Panc1 (cell line): ENCODE data around the gene OR1A2.
"Not testable (repeated sequence)": the region's sequence is repeated elsewhere in the genome, so short reads cannot be mapped to it uniquely, and the experiment has no call there.

Experiments
- POLR2AphosphoS5 ChIP-seq: IDR thresholded peaks from 2 replicates; pipeline ENCODE4 v1.6.1; 2012; ENCODE audit warnings: mild to moderate bottlenecking, low read depth, low read length, moderate library complexity
- TCF7L2 ChIP-seq: IDR thresholded peaks from 2 replicates; pipeline ENCODE4 v1.6.1; 2011; ENCODE audit warnings: mild to moderate bottlenecking, low read depth, low read length, inconsistent platforms
- TF ChIP-seq, protein P1 (sequence below): fragments of 450-650 bp; IDR thresholded peaks from 2 replicates; pipeline ENCODE4 v1.5.1; 2017; ENCODE audit warnings: mild to moderate bottlenecking

DNA sequence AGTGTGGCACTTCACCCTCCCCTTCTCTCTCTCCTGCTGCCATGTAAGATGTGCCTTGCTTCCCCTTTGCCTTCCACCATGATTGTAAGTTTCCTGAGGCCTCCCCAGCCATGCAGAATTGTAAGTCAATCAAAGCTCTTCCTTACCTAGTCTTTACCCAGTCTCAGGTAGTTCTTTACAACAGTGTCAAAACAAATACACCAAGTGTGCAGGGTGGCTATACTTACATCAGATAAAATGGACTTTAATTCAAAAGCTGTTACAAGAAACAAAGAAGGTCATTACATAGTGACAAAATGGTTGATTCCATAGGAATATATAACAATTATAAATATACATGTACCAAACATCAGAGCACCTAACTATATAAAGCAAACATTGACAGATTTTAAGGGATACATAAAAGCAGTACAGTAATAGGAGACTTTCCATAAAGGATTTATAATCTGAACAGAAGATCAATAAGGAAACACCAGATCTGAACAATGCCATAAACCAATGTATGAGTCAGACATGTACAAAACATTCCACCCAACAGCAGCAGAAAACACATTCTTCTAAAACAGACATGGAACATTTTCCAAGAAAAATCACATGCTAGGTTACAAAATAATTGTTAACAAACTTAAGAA is 27.5 kb downstream of the OR1A2 start:
- TF ChIP-seq, protein P1, sequence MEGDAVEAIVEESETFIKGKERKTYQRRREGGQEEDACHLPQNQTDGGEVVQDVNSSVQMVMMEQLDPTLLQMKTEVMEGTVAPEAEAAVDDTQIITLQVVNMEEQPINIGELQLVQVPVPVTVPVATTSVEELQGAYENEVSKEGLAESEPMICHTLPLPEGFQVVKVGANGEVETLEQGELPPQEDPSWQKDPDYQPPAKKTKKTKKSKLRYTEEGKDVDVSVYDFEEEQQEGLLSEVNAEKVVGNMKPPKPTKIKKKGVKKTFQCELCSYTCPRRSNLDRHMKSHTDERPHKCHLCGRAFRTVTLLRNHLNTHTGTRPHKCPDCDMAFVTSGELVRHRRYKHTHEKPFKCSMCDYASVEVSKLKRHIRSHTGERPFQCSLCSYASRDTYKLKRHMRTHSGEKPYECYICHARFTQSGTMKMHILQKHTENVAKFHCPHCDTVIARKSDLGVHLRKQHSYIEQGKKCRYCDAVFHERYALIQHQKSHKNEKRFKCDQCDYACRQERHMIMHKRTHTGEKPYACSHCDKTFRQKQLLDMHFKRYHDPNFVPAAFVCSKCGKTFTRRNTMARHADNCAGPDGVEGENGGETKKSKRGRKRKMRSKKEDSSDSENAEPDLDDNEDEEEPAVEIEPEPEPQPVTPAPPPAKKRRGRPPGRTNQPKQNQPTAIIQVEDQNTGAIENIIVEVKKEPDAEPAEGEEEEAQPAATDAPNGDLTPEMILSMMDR, result not testable (repeated sequence)
- not testable (repeated sequence) for TF ChIP-seq TCF7L2, POLR2AphosphoS5
